SU-DHL-6 (cell line): ENCODE results near the gene DIO3.
"Not testable (repeated sequence)": the region's sequence is repeated elsewhere in the genome, so short reads cannot be mapped to it uniquely, and the experiment has no call there.

Source experiments
- H2AFZ ChIP-seq: fragments of 200-600 bp; sonication (generic); 2 replicates; pipeline ENCODE4 v1.6.1; 2014; ENCODE audit warnings: low read depth, mild to moderate bottlenecking, moderate library complexity, mixed read lengths, antibody characterized with exemption, low read length; ENCODE audit not compliant: severe bottlenecking
- H3F3A ChIP-seq: fragments of 200-600 bp; shearing (Covaris generic); 2 replicates; pipeline ENCODE4 v1.6.0; 2016; ENCODE audit warnings: antibody characterized with exemption, mild to moderate bottlenecking; ENCODE audit not compliant: insufficient read depth
- H3K27ac ChIP-seq: fragments of 200-600 bp; sonication (generic); 2 replicates; pipeline ENCODE4 v1.5.1; 2016; ENCODE audit warnings: low read depth, mild to moderate bottlenecking, low read length, moderate library complexity, mixed read lengths
- H3K27me3 ChIP-seq: fragments of 200-600 bp; sonication (generic), shearing (Covaris generic); 2 replicates; pipeline ENCODE4 v1.6.0; 2014; ENCODE audit warnings: mild to moderate bottlenecking, low read length
- H3K36me3 ChIP-seq: fragments of 200-600 bp; sonication (generic); 2 replicates; pipeline ENCODE4 v1.6.1; 2014; ENCODE audit warnings: mild to moderate bottlenecking, low read length, mixed read lengths
- H3K4me2 ChIP-seq: fragments of 300-600, 200-600 bp; shearing (Covaris generic), sonication (generic); 2 replicates; pipeline ENCODE4 v1.6.0; 2014; ENCODE audit warnings: low read length, low read depth, mild to moderate bottlenecking; ENCODE audit not compliant: poor library complexity, severe bottlenecking
- H3K4me3 ChIP-seq: fragments of 200-600 bp; sonication (generic); 2 replicates; pipeline ENCODE4 v1.5.1; 2014; ENCODE audit warnings: antibody characterized with exemption, low read length, mild to moderate bottlenecking, mixed read lengths; ENCODE audit not compliant: insufficient read depth, poor library complexity, severe bottlenecking
- H3K79me2 ChIP-seq: fragments of 200-600 bp; sonication (generic); 2 replicates; pipeline ENCODE4 v1.6.1; 2014; ENCODE audit warnings: mild to moderate bottlenecking, low read length, moderate library complexity; ENCODE audit not compliant: insufficient read depth
- H3K9ac ChIP-seq: fragments of 200-600 bp; sonication (generic); 2 replicates; pipeline ENCODE4 v1.7.0; 2014; ENCODE audit warnings: mild to moderate bottlenecking, low read length
- H3K9me2 ChIP-seq: fragments of 200-600 bp; sonication (generic); replicated peaks from 2 replicates; pipeline ENCODE4 v1.6.1; 2014; ENCODE audit warnings: low read length; ENCODE audit not compliant: insufficient read depth
- H3K9me3 ChIP-seq: fragments of 200-600 bp; sonication (generic); 2 replicates; pipeline ENCODE4 v1.6.1; 2014; ENCODE audit warnings: low read length, mixed read lengths; ENCODE audit not compliant: insufficient read depth
- H4K20me1 ChIP-seq: fragments of 200-600 bp; sonication (generic); 2 replicates; pipeline ENCODE4 v1.6.1; 2014; ENCODE audit warnings: low read depth, mild to moderate bottlenecking, antibody characterized with exemption, low read length, moderate library complexity, mixed read lengths
- CTCF ChIP-seq: fragments of 200-600 bp; sonication (generic); IDR thresholded peaks from one replicate; pipeline ENCODE4 v1.5.1; 2017; ENCODE audit warnings: antibody characterized with exemption, mild to moderate bottlenecking, low read length, moderate library complexity; ENCODE audit not compliant: insufficient read depth, poor library complexity, severe bottlenecking
- EZH2phosphoT487 ChIP-seq: fragments of 200-600 bp; sonication (generic), shearing (Covaris generic); conservative IDR thresholded peaks from 2 replicates; pipeline ENCODE4 v1.6.1; 2018; ENCODE audit warnings: mild to moderate bottlenecking, antibody characterized with exemption, low read length, moderate library complexity, mixed read lengths

Gene DIO3

GRCh38 chr14:101553393-101553792 is 7.9 kb upstream of the DIO3 start:
- TF ChIP-seq CTCF: no peak
- no peak for TF ChIP-seq EZH2phosphoT487
- H2AFZ ChIP-seq: no peak overlapping the region

GRCh38 chr14:101553931-101554330 is 7.4 kb upstream of the DIO3 start:
- Histone ChIP-seq H4K20me1 (no peaks in the 10 kb centered on the region), H3K79me2 (no peaks in the 10 kb centered on the region), H3F3A (no peaks in the 10 kb centered on the region), H3K9me3 (no peaks in the 10 kb centered on the region), H3K9ac (no peak overlapping the region), H2AFZ (no peak overlapping the region), H3K36me3 (no peaks in the 10 kb centered on the region), H3K27me3 (no peaks in the 10 kb centered on the region), H3K4me3 (no peak overlapping the region), H3K9me2 (no peaks in the 10 kb centered on the region), H3K4me2 (no peak overlapping the region), H3K27ac (no peak overlapping the region)
- TF ChIP-seq EZH2phosphoT487 (no peak), CTCF (no peak)

More at GRCh38 chr14:101553393-101553792, 7.9 kb upstream of the DIO3 start:
- H3K79me2 ChIP-seq: no peaks in the 10 kb centered on the region
- H4K20me1 ChIP-seq: no peaks in the 10 kb centered on the region
- no peaks in the 10 kb centered on the region for H3K9me2 ChIP-seq
- no peak overlapping the region for H3K9ac ChIP-seq
- no peaks in the 10 kb centered on the region for H3K9me3 ChIP-seq
- no peak overlapping the region for H3K4me3 ChIP-seq
- no peaks in the 10 kb centered on the region for H3K36me3 ChIP-seq
- no peaks in the 10 kb centered on the region for H3F3A ChIP-seq
- H3K4me2 ChIP-seq: no peak overlapping the region
- no peak overlapping the region for H3K27ac ChIP-seq
- no peaks in the 10 kb centered on the region for H3K27me3 ChIP-seq

GRCh38 chr14:101554991-101555668 is 6.2 kb upstream of the DIO3 start:
- Histone ChIP-seq H3K4me3 (no peak overlapping the region), H3F3A (no peaks in the 10 kb centered on the region), H3K36me3 (no peaks in the 10 kb centered on the region), H3K27me3 (no peaks in the 10 kb centered on the region), H3K79me2 (no peaks in the 10 kb centered on the region), H3K27ac (no peak overlapping the region), H3K9me3 (no peaks in the 10 kb centered on the region), H2AFZ (no peak overlapping the region), H3K9ac (no peak overlapping the region), H3K9me2 (no peaks in the 10 kb centered on the region), H4K20me1 (no peaks in the 10 kb centered on the region), H3K4me2 (no peak overlapping the region)
- no peak for TF ChIP-seq CTCF
- no peak for TF ChIP-seq EZH2phosphoT487

- H2AFZ ChIP-seq, H4K20me1 ChIP-seq, H3F3A ChIP-seq, H3K9ac ChIP-seq, H3K27me3 ChIP-seq, H3K79me2 ChIP-seq, H3K4me2 ChIP-seq, H3K9me2 ChIP-seq, H3K27ac ChIP-seq, H3K9me3 ChIP-seq, H3K4me3 ChIP-seq, H3K36me3 ChIP-seq: not testable (repeated sequence)
These were observed 5.6 kb upstream of the DIO3 start for GRCh38 chr14:101555669-101556043.
